WI38 (cell line): Measurements from ENCODE around the gene GPHB5.

ENCODE experiments used
- H3K4me3 ChIP-seq: 2 replicates; pipeline ENCODE4 v1.5.1; 2011; ENCODE audit warnings: low read depth, mild to moderate bottlenecking, control low read depth, low read length
- TF ChIP-seq, protein P1 (sequence below): IDR thresholded peaks from 2 replicates; pipeline ENCODE4 v1.5.1; 2012; ENCODE audit warnings: low read depth, mild to moderate bottlenecking, control low read depth, low read length

The GPHB5 gene

DNA sequence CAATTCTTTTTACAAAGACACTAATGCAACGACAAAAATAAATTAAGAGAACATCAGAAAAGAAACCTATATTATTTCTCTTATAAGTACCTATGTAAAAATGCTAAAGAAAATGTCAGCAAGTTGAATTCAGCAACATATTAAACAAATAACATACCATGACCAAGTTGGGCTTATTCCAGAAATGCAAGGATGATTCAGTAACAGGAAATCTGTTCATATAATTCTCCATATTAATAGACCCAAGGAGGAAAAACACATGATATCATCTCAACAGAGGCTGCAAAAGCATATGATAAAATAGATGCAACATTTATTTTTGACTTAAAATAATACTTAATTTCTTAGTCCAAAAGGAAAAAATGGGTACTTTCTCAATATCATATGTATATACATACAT is 25.1 kb upstream of the GPHB5 start:
- no peak overlapping the region for H3K4me3 ChIP-seq
- TF ChIP-seq, protein P1, sequence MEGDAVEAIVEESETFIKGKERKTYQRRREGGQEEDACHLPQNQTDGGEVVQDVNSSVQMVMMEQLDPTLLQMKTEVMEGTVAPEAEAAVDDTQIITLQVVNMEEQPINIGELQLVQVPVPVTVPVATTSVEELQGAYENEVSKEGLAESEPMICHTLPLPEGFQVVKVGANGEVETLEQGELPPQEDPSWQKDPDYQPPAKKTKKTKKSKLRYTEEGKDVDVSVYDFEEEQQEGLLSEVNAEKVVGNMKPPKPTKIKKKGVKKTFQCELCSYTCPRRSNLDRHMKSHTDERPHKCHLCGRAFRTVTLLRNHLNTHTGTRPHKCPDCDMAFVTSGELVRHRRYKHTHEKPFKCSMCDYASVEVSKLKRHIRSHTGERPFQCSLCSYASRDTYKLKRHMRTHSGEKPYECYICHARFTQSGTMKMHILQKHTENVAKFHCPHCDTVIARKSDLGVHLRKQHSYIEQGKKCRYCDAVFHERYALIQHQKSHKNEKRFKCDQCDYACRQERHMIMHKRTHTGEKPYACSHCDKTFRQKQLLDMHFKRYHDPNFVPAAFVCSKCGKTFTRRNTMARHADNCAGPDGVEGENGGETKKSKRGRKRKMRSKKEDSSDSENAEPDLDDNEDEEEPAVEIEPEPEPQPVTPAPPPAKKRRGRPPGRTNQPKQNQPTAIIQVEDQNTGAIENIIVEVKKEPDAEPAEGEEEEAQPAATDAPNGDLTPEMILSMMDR, result no peak

DNA sequence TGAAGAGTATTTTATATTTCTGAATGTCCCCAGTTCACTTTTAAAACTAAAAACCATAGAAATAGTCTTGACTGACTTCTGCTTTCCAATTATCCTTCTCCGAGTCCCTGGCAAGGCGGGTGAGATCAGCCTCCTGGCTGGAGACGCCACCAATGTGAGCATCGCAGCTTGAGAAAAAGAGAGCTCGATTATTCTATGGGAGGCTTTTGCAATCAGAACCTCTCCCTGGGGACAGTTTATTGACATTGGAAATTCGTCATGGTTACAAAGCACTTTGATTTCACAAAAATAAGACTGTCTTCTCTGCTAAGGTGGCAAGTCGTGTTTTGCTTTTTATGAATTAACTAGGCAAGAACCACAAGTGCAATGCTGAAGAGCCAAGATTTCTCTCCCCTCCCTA is 23.6 kb upstream of the GPHB5 start:
- H3K4me3 ChIP-seq, result no peak overlapping the region
- TF ChIP-seq, protein P1, result no peak

DNA sequence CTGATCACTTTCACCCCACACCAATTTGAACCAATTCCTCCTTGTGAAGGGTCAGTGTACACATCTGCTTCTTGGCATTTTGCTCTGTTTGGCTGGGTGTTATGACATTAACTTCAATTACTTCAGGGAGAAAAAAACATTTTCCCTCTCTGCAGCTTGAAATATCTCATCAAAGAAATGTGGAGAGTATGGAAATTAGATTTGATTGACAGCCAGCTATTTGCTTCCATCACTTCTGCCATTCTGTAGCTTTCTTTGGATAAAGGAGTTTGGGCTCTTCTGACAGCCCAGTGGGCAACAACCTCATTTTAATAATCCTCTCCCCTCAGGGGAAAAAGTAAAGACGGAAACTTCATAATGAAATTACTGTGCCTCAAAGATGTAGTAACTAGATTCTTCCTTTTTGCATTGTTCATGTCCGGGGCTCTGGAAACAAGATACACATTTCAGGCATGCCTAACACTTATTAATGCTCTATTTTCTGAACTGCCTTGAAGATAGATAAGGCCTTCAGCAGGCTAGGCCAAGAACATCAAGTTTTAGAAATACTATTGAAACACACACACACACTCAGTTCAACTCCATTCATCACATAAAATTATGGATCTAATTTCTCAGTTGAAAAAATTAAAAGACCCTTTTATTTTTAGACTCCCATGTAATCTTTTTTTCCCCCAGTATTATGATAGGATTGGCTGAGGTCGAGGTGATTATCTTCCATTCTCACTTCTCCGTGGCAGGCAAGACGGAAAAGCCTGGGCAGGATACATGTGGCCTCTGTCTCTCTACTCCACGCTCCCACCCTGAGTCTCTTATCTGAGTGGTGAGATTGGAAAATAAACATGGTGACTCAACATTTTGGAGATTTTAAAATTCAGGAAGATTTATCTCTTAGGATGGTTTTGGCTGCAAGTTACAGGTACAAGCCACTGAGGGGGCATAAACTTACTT is 10.3 kb upstream of the GPHB5 start:
- no peak overlapping the region for H3K4me3 ChIP-seq
- TF ChIP-seq, protein P1, result no peak

DNA sequence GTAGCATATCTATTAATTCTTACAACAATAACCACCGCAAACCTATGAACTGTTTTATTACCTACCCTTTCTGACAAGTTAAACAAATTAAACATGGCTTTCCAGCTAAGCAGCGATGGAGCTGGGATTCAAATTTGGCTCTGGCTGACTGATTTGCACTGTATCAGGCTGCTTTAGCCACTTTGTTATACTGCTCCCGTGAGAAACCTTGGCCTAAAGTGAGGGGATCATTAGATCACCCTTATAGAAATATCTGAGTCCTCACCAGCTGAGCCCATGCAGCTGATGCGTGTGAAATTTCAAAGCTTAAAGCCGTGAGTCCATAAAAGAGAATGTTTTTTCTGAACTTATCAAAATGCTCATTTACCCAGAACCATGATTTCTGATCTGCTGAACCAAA is 8.1 kb upstream of the GPHB5 start:
- H3K4me3 ChIP-seq, result no peak overlapping the region
- TF ChIP-seq, protein P1, result no peak

DNA sequence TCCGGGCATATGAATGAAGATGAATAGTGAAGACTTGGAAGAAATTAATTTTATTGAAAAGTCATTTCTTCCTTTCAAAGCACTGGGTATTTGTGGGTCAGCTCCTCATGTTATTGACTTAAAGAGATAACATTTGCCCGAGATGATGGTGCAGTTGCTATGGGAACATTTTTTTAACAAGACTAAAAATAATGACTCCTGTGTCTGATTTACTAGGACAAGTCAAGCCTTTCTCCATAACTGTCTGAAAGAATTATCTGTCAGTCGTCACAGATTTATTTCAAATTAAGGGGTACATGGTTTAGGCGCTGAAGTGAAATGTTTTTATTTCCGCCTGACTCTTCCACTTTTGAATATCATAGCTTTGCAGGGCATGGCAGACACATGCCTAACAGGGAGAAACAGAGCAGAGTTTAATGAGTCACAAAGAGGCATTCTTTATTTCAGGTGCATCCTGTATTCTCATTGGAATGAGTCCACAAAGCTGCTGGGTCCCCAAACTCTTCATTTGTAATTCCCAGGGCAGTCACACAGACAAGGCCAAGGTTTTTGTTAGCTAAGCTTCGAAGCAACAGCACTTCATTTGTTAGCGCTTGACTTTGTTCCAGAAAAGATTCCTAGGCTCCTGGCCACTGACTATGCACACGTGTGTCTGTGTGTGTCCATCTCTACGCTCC is 4.3 kb upstream of the GPHB5 start:
- H3K4me3 ChIP-seq, result no peak overlapping the region
- TF ChIP-seq, protein P1, result no peak

DNA sequence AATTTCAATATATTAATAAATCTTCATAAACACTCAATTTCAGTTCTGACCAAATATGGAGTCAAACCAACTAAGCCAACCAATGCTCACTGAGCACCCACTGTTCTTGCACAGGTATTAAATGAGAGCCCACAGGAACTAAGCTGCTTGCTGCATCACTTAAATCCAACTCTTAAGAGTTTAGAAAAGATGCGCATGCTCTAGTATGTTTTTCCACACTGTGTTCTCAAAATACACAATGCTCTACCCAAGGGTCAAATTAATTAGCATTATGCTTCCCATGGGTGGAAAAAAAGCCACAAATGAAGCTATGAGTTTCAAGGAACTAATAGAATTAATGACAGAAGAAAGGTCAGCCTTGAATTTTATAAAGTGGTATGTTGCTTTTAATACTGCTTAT is 3.7 kb upstream of the GPHB5 start:
- H3K4me3 ChIP-seq, result no peak overlapping the region
- TF ChIP-seq, protein P1, result no peak
